Measurements from ENCODE around the gene FLCN. TPM values are rescaled to one million over a fixed set of nuclear protein-coding genes. Genes with fewer than 3 reads are reported as not detected.

Gene FLCN
- total RNA-seq, 2 donors from 2014 or later, result 34.2 to 36.7 TPM

DNA sequence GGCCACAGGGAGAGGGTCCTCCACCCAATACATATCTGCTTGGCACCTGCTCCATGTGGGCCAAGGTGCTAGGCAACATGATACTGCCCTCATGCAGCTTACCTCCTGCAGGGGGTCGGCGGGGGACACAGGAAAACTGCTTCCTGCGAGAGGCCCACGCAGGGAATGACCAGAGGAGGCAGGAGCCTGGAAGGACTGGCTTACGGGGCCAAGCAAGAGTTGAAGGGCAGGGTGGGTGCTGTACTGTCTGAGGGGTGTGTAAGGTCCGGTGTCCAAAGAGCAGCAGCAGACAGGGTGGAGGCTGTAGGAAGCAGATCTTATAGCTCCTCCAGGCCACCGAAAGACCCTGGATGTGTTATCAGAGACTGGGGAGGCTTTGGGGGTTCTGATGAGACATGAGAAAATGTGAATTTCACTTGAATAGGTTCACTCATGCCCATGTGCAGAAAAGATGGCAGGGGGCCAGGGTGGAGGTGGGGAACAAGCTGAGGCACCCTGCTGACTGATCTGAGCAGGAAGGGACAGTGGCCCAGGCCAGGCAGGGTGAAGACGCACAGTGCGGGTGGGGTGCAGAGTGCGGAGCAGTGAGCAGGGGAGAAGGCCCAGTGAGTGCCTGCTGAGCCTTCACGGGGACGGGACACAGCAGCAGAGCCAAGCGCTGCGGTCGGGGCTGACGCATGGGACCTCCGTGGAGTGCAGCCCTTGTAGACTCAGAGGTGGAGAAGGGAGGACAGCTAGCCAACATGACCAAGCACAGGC, 8.3 kb downstream of the FLCN start:
- peaks cover 51% of the 10 kb centered on the region for H3K36me3 ChIP-seq
- DNase-seq, result no peak
- H3K27me3 ChIP-seq, result no peaks in the 10 kb centered on the region
- H3K27ac ChIP-seq, result no peak overlapping the region
- H3K9ac ChIP-seq (ENCODE audit: low read depth in 2 of 2, low read length in 2 of 2), result no peak overlapping the region
- H3K4me3 ChIP-seq, result no peak overlapping the region
- H3K9me3 ChIP-seq, result no peaks in the 10 kb centered on the region
- intact Hi-C loops (cut with DNase I), result no loop called here
- H3K4me1 ChIP-seq, result no peaks in the 10 kb centered on the region
- TF ChIP-seq, protein P1, sequence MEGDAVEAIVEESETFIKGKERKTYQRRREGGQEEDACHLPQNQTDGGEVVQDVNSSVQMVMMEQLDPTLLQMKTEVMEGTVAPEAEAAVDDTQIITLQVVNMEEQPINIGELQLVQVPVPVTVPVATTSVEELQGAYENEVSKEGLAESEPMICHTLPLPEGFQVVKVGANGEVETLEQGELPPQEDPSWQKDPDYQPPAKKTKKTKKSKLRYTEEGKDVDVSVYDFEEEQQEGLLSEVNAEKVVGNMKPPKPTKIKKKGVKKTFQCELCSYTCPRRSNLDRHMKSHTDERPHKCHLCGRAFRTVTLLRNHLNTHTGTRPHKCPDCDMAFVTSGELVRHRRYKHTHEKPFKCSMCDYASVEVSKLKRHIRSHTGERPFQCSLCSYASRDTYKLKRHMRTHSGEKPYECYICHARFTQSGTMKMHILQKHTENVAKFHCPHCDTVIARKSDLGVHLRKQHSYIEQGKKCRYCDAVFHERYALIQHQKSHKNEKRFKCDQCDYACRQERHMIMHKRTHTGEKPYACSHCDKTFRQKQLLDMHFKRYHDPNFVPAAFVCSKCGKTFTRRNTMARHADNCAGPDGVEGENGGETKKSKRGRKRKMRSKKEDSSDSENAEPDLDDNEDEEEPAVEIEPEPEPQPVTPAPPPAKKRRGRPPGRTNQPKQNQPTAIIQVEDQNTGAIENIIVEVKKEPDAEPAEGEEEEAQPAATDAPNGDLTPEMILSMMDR (IDR thresholded peaks at IDR 0.05), result no peak

DNA sequence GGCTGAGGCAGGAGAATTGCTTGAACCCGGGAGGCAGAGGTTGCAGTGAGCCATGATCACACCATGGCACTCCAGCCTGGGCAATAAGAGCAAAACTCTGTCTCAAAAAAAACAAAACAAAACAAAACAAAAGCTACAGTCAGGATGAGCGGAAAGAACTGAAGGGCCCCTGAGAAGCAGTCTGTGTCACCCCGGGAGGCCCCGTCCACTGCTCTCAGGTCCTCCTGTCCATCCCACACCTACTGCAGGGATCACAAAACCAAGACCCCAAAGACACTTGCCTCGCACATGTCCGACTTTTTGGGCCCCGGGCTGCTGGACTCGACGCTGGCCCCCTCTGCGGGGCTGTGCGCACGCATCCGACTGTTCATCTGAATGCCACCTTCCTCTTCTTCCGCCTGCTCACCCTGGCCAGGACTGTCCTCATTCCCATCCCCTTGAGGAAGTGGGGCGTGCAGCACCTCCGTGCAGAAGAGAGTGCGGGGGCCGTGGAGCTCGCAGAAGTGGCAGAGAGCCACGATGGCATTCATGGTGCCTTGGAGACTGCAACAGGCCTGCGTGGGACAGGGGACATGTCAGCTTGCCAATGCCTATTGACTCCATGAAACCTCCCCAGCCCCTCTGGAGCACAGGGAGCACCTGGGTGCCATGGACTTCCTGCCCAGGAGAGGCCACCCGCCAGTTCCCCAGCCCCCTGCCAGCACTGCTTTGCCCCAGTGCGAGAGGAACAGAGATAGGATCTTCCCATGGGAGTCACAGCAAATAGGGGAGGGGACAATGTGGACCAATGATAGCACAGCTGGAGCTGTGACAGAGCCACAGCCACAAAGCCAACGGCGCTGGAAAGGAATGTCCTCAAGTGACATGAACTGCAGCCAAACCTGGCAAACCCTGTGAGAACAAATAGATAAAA, 9.1 kb downstream of the FLCN start:
- no peaks in the 10 kb centered on the region for H3K9me3 ChIP-seq
- H3K27me3 ChIP-seq, result no peaks in the 10 kb centered on the region
- intact Hi-C loops (cut with DNase I), result no loop called here
- no peak for DNase-seq
- TF ChIP-seq, protein P1 (IDR thresholded peaks at IDR 0.05), result no peak
- H3K27ac ChIP-seq, result no peak overlapping the region
- H3K4me3 ChIP-seq, result no peak overlapping the region
- H3K9ac ChIP-seq (ENCODE audit: low read depth in 2 of 2, low read length in 2 of 2), result no peak overlapping the region
- no peaks in the 10 kb centered on the region for H3K4me1 ChIP-seq
- H3K36me3 ChIP-seq, result peaks cover 53% of the 10 kb centered on the region

DNA sequence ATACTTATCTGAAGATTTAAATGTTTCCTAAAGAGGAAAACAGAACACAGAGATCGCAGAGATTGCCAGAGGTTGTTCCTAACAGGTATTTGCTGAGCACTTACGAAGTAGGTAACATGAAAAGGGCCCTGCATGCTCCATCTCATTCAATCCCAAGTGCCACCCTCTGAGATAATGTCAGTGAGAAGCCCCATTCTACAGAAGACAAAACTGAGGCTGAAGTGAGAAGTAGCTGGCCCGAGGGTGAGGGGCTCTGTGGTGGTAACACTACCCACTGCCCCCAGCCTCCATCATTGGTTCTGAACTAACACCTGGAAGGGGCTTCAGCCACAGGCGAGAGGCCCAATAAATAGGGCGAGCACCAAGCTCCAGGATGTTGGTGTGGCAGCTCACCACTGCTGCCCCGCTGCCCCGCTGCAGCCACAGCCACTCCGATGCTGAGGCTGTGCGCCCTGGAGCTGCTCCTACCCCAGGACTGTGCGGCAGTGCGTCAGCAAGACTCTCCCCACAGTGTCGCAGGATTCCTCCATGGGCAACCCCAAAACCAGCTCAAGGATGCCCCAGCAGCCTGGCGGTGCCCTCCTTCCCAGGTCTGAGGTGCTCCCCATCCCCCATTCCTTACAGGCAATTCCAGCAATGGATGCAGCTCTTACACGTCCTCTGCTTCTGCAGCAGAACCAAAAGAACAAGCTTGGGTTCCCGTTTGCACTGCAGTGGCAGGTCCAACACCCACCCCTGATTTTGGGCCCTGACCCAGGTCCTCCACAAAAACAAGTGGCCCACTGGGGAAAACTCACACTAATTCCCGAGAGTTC, 10.3 kb downstream of the FLCN start:
- H3K36me3 ChIP-seq, result peaks cover 52% of the 10 kb centered on the region
- DNase-seq, result no peak
- no peak overlapping the region for H3K27ac ChIP-seq
- H3K9me3 ChIP-seq, result no peaks in the 10 kb centered on the region
- intact Hi-C loops (cut with DNase I), result no loop called here
- no peak overlapping the region for H3K9ac ChIP-seq (ENCODE audit: low read depth in 2 of 2, low read length in 2 of 2)
- no peaks in the 10 kb centered on the region for H3K4me1 ChIP-seq
- no peak overlapping the region for H3K4me3 ChIP-seq
- no peaks in the 10 kb centered on the region for H3K27me3 ChIP-seq
- TF ChIP-seq, protein P1 (IDR thresholded peaks at IDR 0.05), result no peak

DNA sequence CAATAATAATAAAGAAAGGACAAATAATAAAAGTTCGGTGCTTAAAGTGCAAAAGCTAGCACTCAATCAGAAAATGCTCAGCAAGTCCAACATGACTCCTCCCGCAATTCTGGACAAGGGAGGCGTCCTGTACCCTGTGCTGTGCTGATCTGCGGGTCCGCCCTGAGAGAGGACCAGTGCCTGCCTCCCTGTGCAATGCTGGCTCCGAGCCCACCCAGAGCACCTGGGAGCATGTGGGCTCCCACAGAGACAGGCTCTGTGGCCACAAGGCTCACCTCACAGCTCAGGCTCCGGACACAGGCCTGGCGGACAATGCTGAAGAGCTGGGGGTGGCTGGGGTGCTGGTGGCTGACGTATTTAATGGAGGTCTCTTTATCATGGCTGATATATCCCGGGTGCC, 11.1 kb downstream of the FLCN start:
- H3K4me1 ChIP-seq, result no peaks in the 10 kb centered on the region
- no peak for DNase-seq
- intact Hi-C loops (cut with DNase I), result no loop called here
- TF ChIP-seq, protein P1 (IDR thresholded peaks at IDR 0.05), result no peak
- H3K27me3 ChIP-seq, result no peaks in the 10 kb centered on the region
- H3K27ac ChIP-seq, result no peak overlapping the region
- no peak overlapping the region for H3K9ac ChIP-seq (ENCODE audit: low read depth in 2 of 2, low read length in 2 of 2)
- no peak overlapping the region for H3K4me3 ChIP-seq
- peaks cover 50% of the 10 kb centered on the region for H3K36me3 ChIP-seq
- H3K9me3 ChIP-seq, result no peaks in the 10 kb centered on the region

DNA sequence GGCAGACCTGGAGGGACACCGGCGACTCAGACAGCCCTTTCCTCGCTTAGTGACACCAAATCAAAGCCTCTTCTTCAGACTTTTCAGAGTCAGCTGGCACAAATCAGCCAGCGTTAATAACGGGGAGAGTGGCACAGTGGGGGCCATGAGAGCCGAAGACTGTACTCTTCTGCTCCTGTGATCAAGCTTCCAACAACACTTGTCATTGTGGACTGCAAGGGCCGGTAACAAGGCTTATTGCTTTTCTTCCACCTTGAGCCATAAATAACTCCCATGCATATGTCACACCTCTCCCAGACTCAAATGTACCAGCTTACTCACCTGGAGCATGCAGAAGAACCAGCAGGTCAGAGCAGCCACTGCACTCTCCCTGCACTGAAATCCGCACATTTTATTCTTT, 12.8 kb downstream of the FLCN start:
- Histone ChIP-seq H3K4me1 (no peaks in the 10 kb centered on the region), H3K9me3 (no peaks in the 10 kb centered on the region), H3K36me3 (peaks cover 49% of the 10 kb centered on the region), H3K4me3 (no peak overlapping the region), H3K27ac (no peak overlapping the region), H3K9ac (ENCODE audit: low read depth in 2 of 2, low read length in 2 of 2) (no peak overlapping the region), H3K27me3 (no peaks in the 10 kb centered on the region)
- DNase-seq, result no peak
- TF ChIP-seq, protein P1 (IDR thresholded peaks at IDR 0.05), result no peak
- intact Hi-C loops (cut with DNase I), result no loop called here
